EH (cell line): ENCODE results near the gene DAB2.
"Not testable (repeated sequence)": the region's sequence is repeated elsewhere in the genome, so short reads cannot be mapped to it uniquely, and the experiment has no call there.

Experiments used
- DNase-seq: peaks from one replicate; pipeline ENCODE4 v3.0.0-alpha.2; 2015; ENCODE audit warnings: low read depth

DAB2 gene

GRCh38 chr5:39420482-39421145, 4.2 kb downstream of the DAB2 start:
- DNase-seq = peak; percentile 96

- peak; percentile 49 for DNase-seq
These were observed 5.0 kb downstream of the DAB2 start for GRCh38 chr5:39419796-39420195.

- no peak for DNase-seq
These were observed 6.8 kb downstream of the DAB2 start for GRCh38 chr5:39417979-39418378.

- DNase-seq = no peak
These were observed 9.6 kb downstream of the DAB2 start for GRCh38 chr5:39415201-39415600.

GRCh38 chr5:39414426-39414825, 10.4 kb downstream of the DAB2 start:
- DNase-seq = no peak

GRCh38 chr5:39413771-39414170, 11.0 kb downstream of the DAB2 start:
- no peak for DNase-seq

- DNase-seq = no peak
These were observed 11.9 kb downstream of the DAB2 start for GRCh38 chr5:39412721-39413394.

- DNase-seq = no peak
These were observed 12.8 kb downstream of the DAB2 start for GRCh38 chr5:39411985-39412384.

GRCh38 chr5:39411061-39411460, 13.7 kb downstream of the DAB2 start:
- peak; percentile 80 for DNase-seq

GRCh38 chr5:39409033-39409432, 15.7 kb downstream of the DAB2 start:
- no peak for DNase-seq

GRCh38 chr5:39405083-39405843, 19.5 kb downstream of the DAB2 start:
- DNase-seq = no peak

GRCh38 chr5:39403761-39404160, 21.0 kb downstream of the DAB2 start:
- DNase-seq = not testable (repeated sequence)

GRCh38 chr5:39402140-39402539, 22.6 kb downstream of the DAB2 start:
- not testable (repeated sequence) for DNase-seq

- peak; percentile 87 for DNase-seq
These were observed 23.8 kb downstream of the DAB2 start for GRCh38 chr5:39400713-39401578.

GRCh38 chr5:39399135-39400036, 25.4 kb downstream of the DAB2 start:
- DNase-seq = peak; percentile 98

GRCh38 chr5:39396843-39397242, 27.9 kb downstream of the DAB2 start:
- DNase-seq = no peak

- no peak for DNase-seq
These were observed 29.3 kb downstream of the DAB2 start for GRCh38 chr5:39395521-39395920.

- peak; percentile 82 for DNase-seq
These were observed 29.8 kb downstream of the DAB2 start for GRCh38 chr5:39394946-39395345.

- no peak for DNase-seq
These were observed 33.8 kb downstream of the DAB2 start for GRCh38 chr5:39390945-39391344.

GRCh38 chr5:39387293-39387692, 37.5 kb downstream of the DAB2 start:
- DNase-seq = no peak

GRCh38 chr5:39384271-39384670, 40.5 kb downstream of the DAB2 start:
- no peak for DNase-seq
